ENCODE measurements around the gene DNAI2.

- TF ChIP-seq EZH2phosphoT487 (IDR thresholded peaks at IDR 0.05; ENCODE audit: borderline replicate concordance, low read depth), result no peak
- no peak for TF ChIP-seq POLR2AphosphoS5 (IDR thresholded peaks at IDR 0.05; ENCODE audit: low read depth, low read length)
- TF ChIP-seq RFX5 (IDR thresholded peaks at IDR 0.05; ENCODE audit: low read length), result no peak
- no peak for TF ChIP-seq MXI1 (IDR thresholded peaks at IDR 0.05; ENCODE audit: low read depth, low read length)
Measured at GRCh38 chr17:74336307-74336706, 62.3 kb downstream of the DNAI2 start.

Measured in SK-N-SH (cell line).